ENCODE measurements around the gene MCC.

- TF ChIP-seq POLR2A (IDR thresholded peaks at IDR 0.05), result no peak
- no peak for TF ChIP-seq CTCF (IDR thresholded peaks at IDR 0.05)
These were observed 242.6 kb downstream of the MCC start for GRCh38 chr5:113245427-113246225.
